ENCODE measurements around the gene SAP25. TPM values are rescaled to one million over a fixed set of nuclear protein-coding genes. Genes with fewer than 3 reads are reported as not detected.
"Not testable (repeated sequence)": the region's sequence is repeated elsewhere in the genome, so short reads cannot be mapped to it uniquely, and the experiment has no call there.

The SAP25 gene
- total and polyA plus RNA-seq, 9 donors, result 3.2 to 10.1 (median 6.8) TPM; not detected in 1

DNA sequence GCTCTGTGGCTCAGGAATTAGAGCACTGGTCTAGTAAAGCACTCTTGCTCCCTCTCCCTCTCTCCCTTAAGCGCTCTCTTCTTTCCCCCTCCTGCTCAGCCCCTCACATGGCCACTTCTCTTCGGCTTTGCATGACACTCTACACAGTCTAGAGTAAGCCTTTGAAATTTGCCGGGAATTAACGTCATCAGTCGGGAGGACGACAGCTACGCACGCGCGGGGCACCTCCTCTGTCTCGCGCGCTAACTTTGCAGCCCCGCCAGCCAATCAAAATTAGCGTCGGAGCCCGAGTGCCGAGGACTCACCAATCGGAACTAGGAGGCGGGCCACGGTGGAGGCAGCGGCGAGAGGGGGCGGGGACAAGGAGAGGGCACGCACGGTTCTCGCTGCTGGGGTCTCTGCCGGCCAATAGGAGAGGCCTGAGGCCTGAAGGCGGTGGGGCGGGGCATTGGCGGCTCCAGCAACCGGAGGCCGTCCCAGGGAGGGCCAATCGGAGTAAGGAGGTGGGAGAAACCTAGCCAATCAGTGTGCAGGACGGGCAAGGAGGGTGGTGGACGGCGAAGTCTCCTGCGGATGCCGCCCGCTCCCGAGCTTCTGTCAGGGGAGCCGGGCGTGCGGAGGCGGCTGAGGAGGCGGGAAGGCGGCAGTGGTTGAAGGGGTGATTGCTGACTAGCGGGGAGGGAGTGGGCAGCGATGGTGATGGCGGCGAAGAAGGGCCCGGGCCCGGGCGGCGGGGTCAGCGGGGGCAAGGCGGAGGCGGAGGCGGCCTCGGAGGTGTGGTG is 34.9 kb downstream of the SAP25 start, which contains the start of gene AGFG2:
Gene AGFG2, plus strand, starts transcription at position 550 of the 782 bp plus-strand sequence. Its CDS starts 144 bp downstream, at position 694.
- WGBS, 3 donors, result 0 to 1% (median 1%) methylated on average over 51 to 60 of the region's 60 CpGs
- no peaks in the 10 kb centered on the region for H3K27me3 ChIP-seq
- intact Hi-C loops (cut with DNase I), result loop anchor here in 1 of 4 donors (5.0 kb wide), 1 partner anchor 133 kb away; the partner anchor contains the start of gene GNB2
- peak; percentile 100 for DNase-seq
- no peaks in the 10 kb centered on the region for H3K36me3 ChIP-seq
- TF ChIP-seq POLR2A (IDR thresholded peaks at IDR 0.05) (peak; percentile 82), EP300 (IDR thresholded peaks at IDR 0.05) (peak; percentile 65)
- TF ChIP-seq, protein P1, sequence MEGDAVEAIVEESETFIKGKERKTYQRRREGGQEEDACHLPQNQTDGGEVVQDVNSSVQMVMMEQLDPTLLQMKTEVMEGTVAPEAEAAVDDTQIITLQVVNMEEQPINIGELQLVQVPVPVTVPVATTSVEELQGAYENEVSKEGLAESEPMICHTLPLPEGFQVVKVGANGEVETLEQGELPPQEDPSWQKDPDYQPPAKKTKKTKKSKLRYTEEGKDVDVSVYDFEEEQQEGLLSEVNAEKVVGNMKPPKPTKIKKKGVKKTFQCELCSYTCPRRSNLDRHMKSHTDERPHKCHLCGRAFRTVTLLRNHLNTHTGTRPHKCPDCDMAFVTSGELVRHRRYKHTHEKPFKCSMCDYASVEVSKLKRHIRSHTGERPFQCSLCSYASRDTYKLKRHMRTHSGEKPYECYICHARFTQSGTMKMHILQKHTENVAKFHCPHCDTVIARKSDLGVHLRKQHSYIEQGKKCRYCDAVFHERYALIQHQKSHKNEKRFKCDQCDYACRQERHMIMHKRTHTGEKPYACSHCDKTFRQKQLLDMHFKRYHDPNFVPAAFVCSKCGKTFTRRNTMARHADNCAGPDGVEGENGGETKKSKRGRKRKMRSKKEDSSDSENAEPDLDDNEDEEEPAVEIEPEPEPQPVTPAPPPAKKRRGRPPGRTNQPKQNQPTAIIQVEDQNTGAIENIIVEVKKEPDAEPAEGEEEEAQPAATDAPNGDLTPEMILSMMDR (IDR thresholded peaks at IDR 0.05), result no peak
- H3K9me3 ChIP-seq, result no peaks in the 10 kb centered on the region
- peak within 1 kb of the TSS; percentile 42 to 44 for H3K27ac ChIP-seq
- H3K4me3 ChIP-seq, result peak within 1 kb of the TSS; percentile 88
- peaks cover 7% of the 10 kb centered on the region for H3K4me1 ChIP-seq (ENCODE audit: insufficient read depth)

DNA sequence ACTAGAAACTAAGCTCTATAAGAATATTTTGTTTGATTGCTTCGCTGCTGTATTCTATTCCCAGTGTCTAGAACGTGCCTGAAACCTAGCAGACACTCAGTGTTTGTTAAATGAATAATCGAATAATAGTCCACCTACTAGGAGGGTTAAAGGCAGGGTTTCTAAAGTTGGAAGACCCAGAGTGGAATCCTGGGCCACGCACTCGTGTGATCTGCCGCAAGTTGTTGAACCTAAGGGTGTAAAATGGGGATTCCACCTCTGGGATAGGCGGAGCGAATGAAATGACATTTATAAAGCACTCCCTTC is 35.4 kb downstream of the SAP25 start:
- WGBS, 3 donors, result 6 to 12% (median 7%) methylated on average over 8 of the region's 8 CpGs

DNA sequence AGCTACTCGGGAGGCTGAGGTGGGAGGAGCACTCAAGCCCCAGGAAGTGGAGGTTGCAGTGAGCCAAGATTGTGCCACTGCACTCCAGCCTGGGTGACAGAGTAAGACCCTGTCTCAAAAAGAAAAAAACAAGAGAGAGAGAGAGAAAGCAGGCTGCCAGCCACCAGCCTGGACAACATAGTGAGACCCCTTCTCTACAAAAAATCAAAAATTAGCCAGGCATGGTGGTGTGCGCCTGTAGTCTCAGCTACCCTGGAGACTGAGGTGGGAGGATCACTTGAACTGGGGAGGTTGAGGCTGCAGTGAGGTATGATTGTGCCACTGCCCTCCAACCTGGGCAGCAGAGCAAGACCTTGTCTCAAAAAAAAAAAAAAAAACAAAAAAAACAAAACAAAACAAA is 37.0 kb downstream of the SAP25 start:
- not testable (repeated sequence) for H3K36me3 ChIP-seq; H3K27ac ChIP-seq; H3K4me3 ChIP-seq; DNase-seq; H3K27me3 ChIP-seq; H3K9me3 ChIP-seq; H3K4me1 ChIP-seq (ENCODE audit: insufficient read depth)
- intact Hi-C loops (cut with DNase I), result loop anchor here in 1 of 4 donors (5.0 kb wide), 1 partner anchor 136 kb away; the partner anchor contains the start of gene GNB2
- 79 to 89% (median 84%) methylated on average over 2 of the region's 2 CpGs for WGBS, 3 donors

More for the DNA sequence above, 35.4 kb downstream of the SAP25 start:
- Histone ChIP-seq H3K27me3 (no peaks in the 10 kb centered on the region), H3K4me1 (ENCODE audit: insufficient read depth) (peaks cover 7% of the 10 kb centered on the region), H3K9me3 (no peaks in the 10 kb centered on the region), H3K4me3 (no peak overlapping the region), H3K36me3 (no peaks in the 10 kb centered on the region), H3K27ac (peak overlapping the region in 1 of 2 donors; percentile 44)
- TF ChIP-seq EP300 (IDR thresholded peaks at IDR 0.05) (no peak), POLR2A (IDR thresholded peaks at IDR 0.05) (no peak)
- TF ChIP-seq, protein P1 (IDR thresholded peaks at IDR 0.05), result no peak
- no peak for DNase-seq
- intact Hi-C loops (cut with DNase I), result loop anchor here in 1 of 4 donors (5.0 kb wide), 1 partner anchor 134 kb away; the partner anchor contains the start of gene GNB2

DNA sequence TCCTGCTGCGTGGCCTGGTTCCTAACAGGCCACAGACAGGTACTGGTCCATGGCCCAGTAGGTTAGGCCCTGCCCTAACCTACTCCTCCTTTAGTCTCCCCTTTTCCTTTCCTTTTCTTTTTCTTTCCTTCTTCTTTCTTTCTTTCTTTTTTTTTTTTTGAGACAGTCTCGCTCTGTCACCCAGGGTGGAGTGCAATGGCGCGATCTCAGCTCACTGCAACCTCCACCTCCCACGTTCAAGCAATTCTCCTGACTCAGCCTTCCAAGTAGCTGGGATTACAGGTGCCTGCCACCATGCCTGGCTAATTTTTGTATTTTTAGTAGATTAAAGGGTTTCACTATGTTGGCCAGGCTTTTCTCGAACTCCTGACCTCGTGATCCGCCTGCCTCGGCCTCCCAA is 37.7 kb downstream of the SAP25 start:
- not testable (repeated sequence) for H3K27ac ChIP-seq; DNase-seq; H3K36me3 ChIP-seq; H3K4me3 ChIP-seq; H3K9me3 ChIP-seq; H3K27me3 ChIP-seq; H3K4me1 ChIP-seq (ENCODE audit: insufficient read depth)
- intact Hi-C loops (cut with DNase I), result loop anchor here in 1 of 4 donors (5.0 kb wide), 1 partner anchor 136 kb away; the partner anchor contains the start of gene GNB2
- WGBS, 3 donors, result 90 to 93% (median 91%) methylated on average over 9 of the region's 9 CpGs

DNA sequence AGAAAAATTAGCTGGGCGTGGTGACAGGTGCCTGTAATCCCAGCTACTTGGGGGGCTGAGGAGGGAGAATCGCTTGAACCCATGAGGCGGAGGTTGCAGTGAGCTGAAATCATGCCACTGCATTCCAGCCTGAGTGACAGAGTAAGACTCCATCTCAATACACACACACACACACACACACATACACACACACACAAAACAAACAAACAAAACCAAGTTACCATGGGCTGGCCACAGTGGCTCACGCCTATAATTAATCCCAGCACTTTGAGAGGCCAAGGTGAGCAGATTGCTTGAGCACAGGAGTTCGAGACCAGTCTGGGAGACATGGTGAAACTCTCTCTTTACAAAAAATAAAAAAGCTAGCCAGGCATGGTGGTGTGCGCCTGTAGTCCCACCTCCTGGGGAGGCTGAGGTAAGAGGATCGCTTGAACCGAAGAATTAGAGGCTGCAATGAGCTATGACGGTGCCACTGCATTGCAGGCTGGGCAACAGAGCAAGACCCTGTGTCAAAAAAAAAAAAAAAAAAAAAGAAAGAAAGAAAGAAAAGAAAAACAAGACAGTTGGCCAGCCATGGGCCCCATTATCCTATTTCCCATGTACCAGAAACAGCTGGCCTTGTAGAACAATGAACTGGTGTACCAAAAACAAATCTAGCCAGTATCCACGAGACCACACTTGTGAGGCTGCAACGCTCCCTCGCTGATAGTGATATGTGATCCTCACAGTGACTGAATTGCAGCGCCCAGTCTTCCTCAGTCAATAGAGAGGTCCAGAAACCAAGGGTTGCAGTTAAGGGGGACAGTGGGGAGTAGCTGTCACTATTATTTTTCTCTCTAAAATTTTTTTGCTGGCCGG is 41.3 kb downstream of the SAP25 start:
- Histone ChIP-seq H3K9me3 (no peaks in the 10 kb centered on the region), H3K27ac (no peak overlapping the region), H3K4me3 (no peak overlapping the region), H3K36me3 (no peaks in the 10 kb centered on the region), H3K4me1 (ENCODE audit: insufficient read depth) (no peaks in the 10 kb centered on the region), H3K27me3 (no peaks in the 10 kb centered on the region)
- DNase-seq, result no peak
- no peak for TF ChIP-seq EP300 (IDR thresholded peaks at IDR 0.05)
- TF ChIP-seq, protein P1 (IDR thresholded peaks at IDR 0.05), result no peak
- no peak for TF ChIP-seq POLR2A (IDR thresholded peaks at IDR 0.05)
- intact Hi-C loops (cut with DNase I), result no loop called here
- 85 to 90% (median 88%) methylated on average over 14 of the region's 14 CpGs for WGBS, 3 donors

DNA sequence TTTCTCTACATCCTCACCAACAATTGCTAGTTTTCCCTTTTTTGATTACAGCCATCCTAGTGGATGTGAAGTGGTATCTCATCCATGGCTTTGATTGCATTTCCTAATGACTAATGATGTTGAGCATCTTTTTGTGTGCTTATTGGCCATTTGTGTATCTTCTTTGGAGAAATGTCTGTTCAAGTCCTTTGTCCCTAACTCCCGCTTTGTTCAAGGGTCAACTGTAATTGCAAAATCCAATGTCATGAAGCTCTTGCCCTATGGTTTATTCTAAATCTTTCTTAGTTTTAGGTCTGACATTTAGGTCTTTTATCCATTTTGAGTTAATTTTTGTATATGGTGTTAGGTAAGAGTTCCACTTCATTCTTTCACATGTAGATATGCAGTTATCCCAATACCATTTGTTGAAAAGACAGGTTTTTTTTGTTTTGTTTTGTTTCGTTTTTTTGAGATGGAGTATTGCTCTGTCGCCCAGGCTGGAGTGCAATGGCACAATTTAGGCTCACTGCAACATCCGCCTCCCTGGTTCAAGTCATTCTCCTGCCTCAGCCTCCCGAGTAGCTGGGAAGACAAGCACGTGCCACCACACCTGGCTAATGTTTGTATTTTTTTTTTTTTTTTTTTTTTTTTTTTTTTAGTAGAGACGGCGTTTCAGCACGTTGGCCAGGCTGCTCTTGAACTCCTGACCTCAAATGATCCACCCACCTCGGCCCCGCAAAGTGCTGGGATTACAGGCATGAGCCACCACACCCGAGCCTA is 45.4 kb downstream of the SAP25 start:
- intact Hi-C loops (cut with DNase I); DNase-seq; H3K4me1 ChIP-seq (ENCODE audit: insufficient read depth); H3K9me3 ChIP-seq; H3K36me3 ChIP-seq; H3K27ac ChIP-seq; H3K4me3 ChIP-seq; H3K27me3 ChIP-seq: not testable (repeated sequence)
- 64 to 70% (median 64%) methylated on average over 12 of the region's 12 CpGs for WGBS, 3 donors

DNA sequence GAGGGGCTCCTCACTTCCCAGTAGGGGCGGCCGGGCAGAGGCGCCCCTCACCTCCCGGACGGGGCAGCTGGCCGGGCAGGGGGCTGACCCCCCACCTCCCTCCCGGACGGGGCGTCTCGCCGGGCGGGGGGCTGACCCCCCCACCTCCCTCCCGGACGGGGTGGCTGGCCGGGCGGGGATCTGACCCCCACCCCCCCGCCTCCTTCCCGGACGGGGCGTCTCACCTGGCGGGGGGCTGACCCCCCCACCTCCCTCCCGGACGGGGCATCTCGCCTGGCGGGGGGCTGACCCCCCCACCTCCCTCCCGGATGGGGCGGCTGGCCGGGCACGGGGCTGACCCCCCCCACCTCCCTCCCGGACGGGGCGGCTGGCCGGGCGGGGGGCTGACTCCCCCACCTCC is 50.5 kb downstream of the SAP25 start:
- WGBS, 3 donors, result 85% methylated on average over 32 of the region's 34 CpGs; no CpG with 5 or more reads in 2 of the 3 donors
- DNase-seq; H3K4me1 ChIP-seq (ENCODE audit: insufficient read depth); H3K27ac ChIP-seq; H3K4me3 ChIP-seq; intact Hi-C loops (cut with DNase I); H3K36me3 ChIP-seq; H3K27me3 ChIP-seq; H3K9me3 ChIP-seq: not testable (repeated sequence)
